Stimulated activated naive CD8-positive, alpha-beta T cell treated with anti-CD3 and anti-CD28 coated beads, Interleukin-15, Interleukin-2, amounts not matched to agents 100 ng/mL and 50 ng/mL, for 24 hours (primary cell): ENCODE data around the gene ATP2B2.

Experiments
- H3K27ac Mint-ChIP-seq: one replicate; pipeline ENCODE4 v1.8.0; 2021; ENCODE audit warnings: mild to moderate bottlenecking, mixed read lengths
- H3K27me3 Mint-ChIP-seq: one replicate; pipeline ENCODE4 v1.8.0; 2021; ENCODE audit warnings: mixed read lengths
- H3K36me3 Mint-ChIP-seq: one replicate; pipeline ENCODE4 v1.8.0; 2021; ENCODE audit warnings: low read depth, mixed read lengths
- H3K4me1 Mint-ChIP-seq: one replicate; pipeline ENCODE4 v1.8.0; 2021; ENCODE audit warnings: low read depth, mixed read lengths
- H3K4me3 Mint-ChIP-seq: one replicate; pipeline ENCODE4 v1.8.0; 2021; ENCODE audit warnings: mild to moderate bottlenecking, mixed read lengths
- H3K9me3 Mint-ChIP-seq: one replicate; pipeline ENCODE4 v1.8.0; 2021; ENCODE audit warnings: mixed read lengths

Gene ATP2B2

DNA sequence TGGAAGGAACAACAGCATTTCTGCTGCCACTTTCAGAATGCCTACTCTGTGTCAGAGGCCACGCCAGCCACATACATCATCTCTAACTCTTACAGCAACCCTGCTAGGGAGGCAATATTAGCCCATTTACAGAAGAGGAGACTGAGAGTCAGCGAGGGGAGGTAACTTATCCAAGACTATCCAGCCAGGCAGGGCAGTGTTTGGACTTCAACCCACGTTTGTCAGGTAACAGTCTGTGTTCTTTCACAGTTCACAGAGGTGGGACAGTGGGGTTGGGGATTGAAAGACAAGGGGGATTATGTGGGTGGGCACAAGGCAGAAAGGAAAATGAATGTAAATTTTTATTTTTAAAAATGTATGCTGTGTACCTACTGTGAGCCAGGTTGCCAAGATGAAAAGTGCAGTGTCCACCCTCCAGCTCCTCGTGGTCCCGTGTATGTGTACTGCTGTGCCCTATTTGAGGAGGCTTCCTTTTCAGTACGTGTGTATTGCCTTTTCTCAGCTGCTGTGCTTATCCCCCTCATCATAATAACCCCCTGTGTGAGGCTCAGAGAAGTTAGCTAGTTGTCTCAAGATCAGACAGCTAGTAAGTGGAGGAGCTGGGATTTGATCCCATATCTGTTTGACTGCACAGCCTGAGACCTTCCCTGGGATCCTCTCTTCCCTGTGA is 16.5 kb upstream of the ATP2B2 start:
- Mint-ChIP-seq H3K36me3 (no peaks in the 10 kb centered on the region), H3K27me3 (peaks cover 31% of the 10 kb centered on the region), H3K9me3 (no peaks in the 10 kb centered on the region), H3K4me3 (no peak overlapping the region), H3K4me1 (no peaks in the 10 kb centered on the region), H3K27ac (no peak overlapping the region)

DNA sequence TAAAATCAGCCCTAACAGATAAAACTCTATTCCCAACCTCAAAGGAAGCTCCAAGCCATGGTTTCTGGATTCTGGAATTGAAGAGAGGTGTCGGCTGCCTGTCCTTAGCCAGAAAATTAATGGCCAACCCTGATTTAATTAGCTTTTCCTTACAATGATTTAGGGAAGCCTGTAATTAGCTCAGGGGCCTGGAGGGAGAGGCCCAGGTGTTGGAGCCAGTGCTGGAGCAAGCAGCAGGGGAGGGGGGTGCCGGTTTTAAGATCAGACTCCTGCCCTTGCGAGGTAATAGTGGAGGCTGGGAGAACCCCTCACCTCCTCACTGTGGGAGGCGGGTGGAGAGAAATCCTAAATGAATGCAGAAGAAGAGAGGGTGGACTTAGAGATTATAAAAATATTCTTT is 14.7 kb upstream of the ATP2B2 start:
- H3K27me3 Mint-ChIP-seq, result peaks cover 23% of the 10 kb centered on the region
- no peak overlapping the region for H3K4me3 Mint-ChIP-seq
- H3K4me1 Mint-ChIP-seq, result no peaks in the 10 kb centered on the region
- no peak overlapping the region for H3K27ac Mint-ChIP-seq
- no peaks in the 10 kb centered on the region for H3K36me3 Mint-ChIP-seq
- H3K9me3 Mint-ChIP-seq, result no peaks in the 10 kb centered on the region

DNA sequence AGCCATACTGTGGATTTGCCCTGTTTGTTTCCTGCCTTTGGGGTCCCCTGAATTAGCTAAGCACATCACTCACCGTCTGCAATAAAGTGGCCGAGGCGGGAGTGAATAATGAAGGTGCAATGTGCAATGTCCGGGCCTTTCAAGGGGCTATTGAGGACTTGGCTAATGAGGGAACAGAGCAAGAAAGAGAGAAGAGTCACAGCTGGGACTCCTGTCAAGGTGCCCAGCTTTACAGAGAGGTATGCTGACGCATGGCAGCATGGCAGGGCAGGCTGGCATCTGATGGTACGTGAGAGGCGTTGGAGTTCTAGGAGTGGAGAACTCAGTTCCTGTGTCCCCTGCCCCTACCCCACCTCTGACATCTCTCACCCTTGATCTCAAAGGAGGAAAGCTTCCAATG is 13.8 kb upstream of the ATP2B2 start:
- H3K27ac Mint-ChIP-seq, result no peak overlapping the region
- peaks cover 16% of the 10 kb centered on the region for H3K27me3 Mint-ChIP-seq
- H3K9me3 Mint-ChIP-seq, result no peaks in the 10 kb centered on the region
- no peak overlapping the region for H3K4me3 Mint-ChIP-seq
- no peaks in the 10 kb centered on the region for H3K36me3 Mint-ChIP-seq
- no peaks in the 10 kb centered on the region for H3K4me1 Mint-ChIP-seq

DNA sequence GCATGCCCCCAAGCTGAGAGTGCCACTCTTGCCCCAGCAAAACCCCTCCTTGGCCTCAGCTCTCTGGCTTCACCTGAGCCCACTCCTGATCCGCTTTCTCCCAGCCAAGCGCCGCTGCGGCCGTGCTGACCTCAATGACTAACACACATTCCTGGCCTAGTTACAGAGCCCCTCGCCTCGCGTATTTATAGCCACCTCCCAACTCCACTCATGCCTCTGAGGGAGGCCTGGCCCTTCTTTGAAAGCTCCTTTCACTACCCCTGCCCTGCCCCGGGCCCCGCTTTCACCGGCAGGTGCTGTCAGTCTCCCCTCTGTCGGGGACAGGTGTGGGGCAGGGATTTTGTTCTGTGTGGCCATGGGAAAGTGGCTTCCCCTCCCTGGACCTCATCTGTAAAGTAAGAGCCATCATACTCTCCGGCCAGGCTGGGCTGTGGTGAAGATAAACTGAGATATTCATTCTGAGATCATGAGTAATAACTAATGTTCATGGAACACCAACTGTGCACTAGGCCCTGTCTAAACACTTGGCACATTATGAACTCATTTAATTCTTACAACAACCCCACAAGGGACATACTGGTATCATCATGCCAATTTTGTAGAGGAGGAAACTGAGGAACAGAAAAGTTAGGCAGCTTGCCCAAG is 13.2 kb upstream of the ATP2B2 start:
- Mint-ChIP-seq H3K27ac (no peak overlapping the region), H3K4me1 (no peaks in the 10 kb centered on the region), H3K27me3 (peaks cover 13% of the 10 kb centered on the region), H3K36me3 (no peaks in the 10 kb centered on the region), H3K4me3 (no peak overlapping the region), H3K9me3 (no peaks in the 10 kb centered on the region)

DNA sequence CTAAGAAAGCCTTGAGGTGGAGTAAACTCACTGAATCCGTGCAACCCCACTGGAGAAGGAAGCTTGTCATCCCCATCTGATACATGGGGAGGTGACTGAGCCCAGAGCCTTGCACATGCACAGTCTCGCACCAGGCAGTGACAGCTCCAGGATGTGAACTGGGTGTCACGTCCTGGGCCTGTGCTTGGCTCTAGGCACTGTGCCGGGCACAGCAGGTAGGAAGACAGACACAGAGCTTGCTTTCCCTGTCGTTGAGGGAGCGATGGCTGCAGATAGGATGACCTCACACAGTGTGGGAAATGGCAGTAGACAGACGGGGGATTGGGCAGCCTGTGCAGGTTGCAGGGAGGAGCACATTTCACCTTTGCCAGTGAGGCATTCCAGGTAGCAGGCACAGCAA is 12.2 kb upstream of the ATP2B2 start:
- H3K4me3 Mint-ChIP-seq, result no peak overlapping the region
- no peaks in the 10 kb centered on the region for H3K36me3 Mint-ChIP-seq
- H3K27me3 Mint-ChIP-seq, result peaks cover 4% of the 10 kb centered on the region
- no peaks in the 10 kb centered on the region for H3K9me3 Mint-ChIP-seq
- H3K27ac Mint-ChIP-seq, result no peak overlapping the region
- no peaks in the 10 kb centered on the region for H3K4me1 Mint-ChIP-seq

DNA sequence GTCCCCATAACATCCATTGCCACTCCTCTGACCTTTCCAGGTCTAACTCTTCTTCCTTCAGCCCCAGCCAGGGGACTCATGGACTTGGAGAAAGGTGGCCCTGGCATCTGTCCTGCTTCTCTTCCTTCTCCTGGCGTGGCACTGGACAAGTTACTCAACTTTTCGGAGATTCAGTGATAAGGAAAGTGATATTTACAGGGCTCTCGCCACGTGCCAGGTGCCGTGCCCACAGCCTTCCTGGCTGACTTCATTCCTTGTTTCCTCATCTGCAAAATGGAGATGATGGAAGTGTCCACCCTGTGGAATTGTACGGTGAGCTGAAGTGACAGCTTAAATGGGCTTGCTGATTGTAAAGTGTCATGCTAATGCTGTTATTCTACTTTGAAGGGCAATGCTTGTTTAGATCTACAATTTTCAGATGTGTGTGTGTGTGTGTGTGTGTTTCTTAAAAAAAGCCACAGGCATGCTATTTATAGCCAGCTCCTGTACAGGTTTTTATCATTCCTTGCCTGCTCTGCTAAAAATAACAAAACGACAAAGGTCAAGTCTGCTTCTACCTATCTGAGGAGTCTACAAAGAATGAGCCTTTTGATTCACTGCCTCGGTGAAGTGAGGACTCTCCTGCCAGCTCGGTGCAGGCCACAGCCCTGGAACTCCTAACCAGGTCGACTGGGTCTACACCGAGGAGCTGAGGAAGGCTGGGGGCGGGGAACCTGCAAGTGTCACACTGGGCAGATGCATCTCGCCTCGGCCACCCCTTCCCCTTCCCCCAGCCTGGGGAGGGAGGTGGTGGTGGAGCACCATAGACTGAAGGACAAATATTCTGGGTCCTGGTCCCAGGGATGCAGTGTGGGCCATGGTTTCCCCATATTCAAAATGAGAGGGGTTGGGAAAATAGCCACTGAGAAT is 11.4 kb upstream of the ATP2B2 start:
- no peaks in the 10 kb centered on the region for H3K36me3 Mint-ChIP-seq
- no peak overlapping the region for H3K4me3 Mint-ChIP-seq
- H3K27me3 Mint-ChIP-seq, result peaks cover 5% of the 10 kb centered on the region
- no peaks in the 10 kb centered on the region for H3K4me1 Mint-ChIP-seq
- H3K27ac Mint-ChIP-seq, result no peak overlapping the region
- no peaks in the 10 kb centered on the region for H3K9me3 Mint-ChIP-seq

DNA sequence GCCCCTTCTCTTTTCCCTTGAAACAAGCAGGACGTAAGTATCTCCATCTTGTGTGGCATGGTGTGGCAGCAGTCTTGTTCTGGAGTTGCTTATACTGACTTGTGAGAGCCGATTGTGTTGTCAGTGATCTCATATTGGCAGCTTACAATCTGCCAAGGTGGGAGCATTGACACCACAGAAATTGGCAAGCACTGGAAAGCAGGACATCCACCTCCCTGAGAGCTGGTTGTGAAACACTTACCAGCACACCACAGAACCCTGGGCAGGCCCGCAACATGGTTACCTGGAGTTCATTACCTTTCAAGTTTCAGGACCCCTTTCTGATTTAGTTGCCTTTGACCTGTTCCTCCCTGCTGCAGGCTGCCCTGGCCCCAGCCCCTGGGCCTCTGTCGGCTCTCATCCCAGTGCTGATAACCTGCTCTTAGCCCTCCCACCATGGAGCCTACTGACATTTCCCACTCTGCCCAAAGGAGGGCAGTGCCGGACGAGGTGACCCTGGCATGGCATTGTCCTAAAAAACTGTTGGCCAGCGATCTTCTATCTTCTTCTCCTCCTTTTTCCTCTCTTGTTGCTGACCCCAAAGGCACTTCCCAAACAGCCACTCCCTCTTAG is 10.6 kb upstream of the ATP2B2 start:
- Mint-ChIP-seq H3K4me3 (no peak overlapping the region), H3K27me3 (peaks cover 4% of the 10 kb centered on the region), H3K27ac (no peak overlapping the region), H3K4me1 (no peaks in the 10 kb centered on the region), H3K36me3 (no peaks in the 10 kb centered on the region), H3K9me3 (no peaks in the 10 kb centered on the region)

DNA sequence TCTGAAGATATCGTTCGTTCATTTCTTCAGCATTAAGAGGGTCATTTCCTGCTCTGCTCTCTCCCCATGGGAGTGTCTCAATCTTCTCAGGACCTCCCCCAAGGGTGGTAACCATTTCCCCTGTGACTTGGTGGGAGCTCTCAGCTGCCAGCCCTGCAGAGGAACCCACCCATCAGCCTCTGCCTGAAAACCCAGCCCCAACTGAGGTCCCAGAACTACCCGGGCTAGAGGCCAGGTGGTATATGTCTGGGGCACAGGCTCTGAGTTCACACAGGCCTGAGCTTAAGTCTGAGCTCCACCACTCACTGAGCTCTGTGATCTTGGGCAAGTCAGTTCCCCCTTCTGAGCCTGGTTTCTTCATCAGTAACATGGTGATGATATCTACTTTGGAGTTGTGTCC is 10.0 kb upstream of the ATP2B2 start:
- no peak overlapping the region for H3K4me3 Mint-ChIP-seq
- no peaks in the 10 kb centered on the region for H3K36me3 Mint-ChIP-seq
- no peaks in the 10 kb centered on the region for H3K9me3 Mint-ChIP-seq
- peaks cover 4% of the 10 kb centered on the region for H3K27me3 Mint-ChIP-seq
- no peaks in the 10 kb centered on the region for H3K4me1 Mint-ChIP-seq
- no peak overlapping the region for H3K27ac Mint-ChIP-seq

DNA sequence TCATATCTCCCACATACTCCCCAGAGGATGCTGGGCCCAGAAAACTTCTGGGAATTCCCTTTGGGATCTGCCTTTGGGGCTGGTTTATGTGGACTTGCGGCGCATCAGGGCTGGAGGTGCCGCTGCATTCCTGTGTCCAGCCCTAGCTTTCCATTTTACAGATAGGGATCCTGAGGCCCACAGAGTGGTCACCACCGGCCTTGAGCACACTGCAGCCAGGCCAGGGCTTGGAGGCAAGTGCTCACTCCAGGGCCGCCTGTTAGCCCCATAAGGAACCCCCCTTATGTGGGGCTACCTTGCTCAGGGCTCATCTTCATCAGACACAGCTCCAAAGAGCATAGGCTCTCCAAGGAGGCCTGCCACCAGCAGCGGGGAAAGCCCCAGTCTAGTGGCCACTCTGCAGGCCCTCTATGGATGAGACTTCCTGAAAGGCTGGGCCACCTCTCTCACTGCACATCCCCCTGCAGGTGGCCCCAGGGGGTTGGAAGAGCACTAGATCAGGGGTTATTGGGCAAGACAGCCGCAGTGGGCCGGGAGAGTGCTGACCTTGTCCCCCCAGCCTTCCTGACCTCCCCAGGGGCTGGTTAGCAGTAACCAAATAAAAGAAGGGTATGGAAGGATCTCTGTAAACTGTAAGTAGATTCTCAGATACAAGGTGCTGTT is 9.2 kb upstream of the ATP2B2 start:
- Mint-ChIP-seq H3K9me3 (no peaks in the 10 kb centered on the region), H3K27me3 (peaks cover 4% of the 10 kb centered on the region), H3K4me3 (no peak overlapping the region), H3K27ac (no peak overlapping the region), H3K4me1 (no peaks in the 10 kb centered on the region), H3K36me3 (no peaks in the 10 kb centered on the region)

DNA sequence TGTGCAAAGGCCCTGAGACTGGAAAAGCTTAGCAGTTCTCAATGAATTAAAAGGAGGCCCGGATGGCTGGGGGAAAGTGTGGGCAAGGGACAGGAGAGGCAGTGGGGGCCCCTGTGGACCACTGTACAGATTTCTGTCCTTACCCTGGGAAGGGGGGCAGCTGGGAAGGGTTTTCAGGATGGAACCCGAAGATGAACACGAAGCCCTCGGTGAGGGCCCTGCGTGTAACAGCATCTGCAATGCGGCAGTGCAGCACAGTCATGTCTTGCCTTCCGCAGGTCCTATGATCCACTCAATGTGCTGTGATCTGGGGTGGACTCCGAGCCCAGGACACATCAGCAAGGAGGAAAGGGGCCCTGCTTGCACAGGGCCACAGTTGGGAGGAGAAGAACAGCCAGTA is 7.9 kb upstream of the ATP2B2 start:
- no peaks in the 10 kb centered on the region for H3K9me3 Mint-ChIP-seq

DNA sequence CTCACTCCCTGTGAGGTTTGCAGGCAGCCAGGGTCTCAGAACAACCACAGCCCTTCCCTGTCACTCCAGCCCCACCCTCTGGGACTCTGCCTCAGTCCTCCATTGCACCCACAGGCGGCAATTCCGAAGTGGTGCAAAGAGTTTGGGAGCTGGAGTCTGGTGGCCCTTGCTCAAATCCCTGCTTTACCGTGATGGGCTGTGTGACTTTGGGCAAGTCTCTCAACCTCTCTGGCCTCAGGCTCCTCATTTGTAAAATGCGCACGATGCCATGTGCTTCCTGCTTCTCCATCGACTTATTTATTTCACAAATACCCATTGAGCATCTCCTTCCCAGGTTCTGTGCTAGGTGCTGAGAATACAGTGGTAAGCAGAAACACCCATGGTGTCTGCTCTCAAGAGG is 7.3 kb upstream of the ATP2B2 start:
- H3K27me3 Mint-ChIP-seq, result peaks cover 4% of the 10 kb centered on the region
- H3K27ac Mint-ChIP-seq, result no peak overlapping the region
- no peaks in the 10 kb centered on the region for H3K36me3 Mint-ChIP-seq
- H3K9me3 Mint-ChIP-seq, result no peaks in the 10 kb centered on the region
- H3K4me1 Mint-ChIP-seq, result no peaks in the 10 kb centered on the region
- no peak overlapping the region for H3K4me3 Mint-ChIP-seq

More for the DNA sequence above, 7.9 kb upstream of the ATP2B2 start:
- Mint-ChIP-seq H3K27me3 (peaks cover 4% of the 10 kb centered on the region), H3K4me3 (no peak overlapping the region), H3K27ac (no peak overlapping the region), H3K36me3 (no peaks in the 10 kb centered on the region), H3K4me1 (no peaks in the 10 kb centered on the region)

DNA sequence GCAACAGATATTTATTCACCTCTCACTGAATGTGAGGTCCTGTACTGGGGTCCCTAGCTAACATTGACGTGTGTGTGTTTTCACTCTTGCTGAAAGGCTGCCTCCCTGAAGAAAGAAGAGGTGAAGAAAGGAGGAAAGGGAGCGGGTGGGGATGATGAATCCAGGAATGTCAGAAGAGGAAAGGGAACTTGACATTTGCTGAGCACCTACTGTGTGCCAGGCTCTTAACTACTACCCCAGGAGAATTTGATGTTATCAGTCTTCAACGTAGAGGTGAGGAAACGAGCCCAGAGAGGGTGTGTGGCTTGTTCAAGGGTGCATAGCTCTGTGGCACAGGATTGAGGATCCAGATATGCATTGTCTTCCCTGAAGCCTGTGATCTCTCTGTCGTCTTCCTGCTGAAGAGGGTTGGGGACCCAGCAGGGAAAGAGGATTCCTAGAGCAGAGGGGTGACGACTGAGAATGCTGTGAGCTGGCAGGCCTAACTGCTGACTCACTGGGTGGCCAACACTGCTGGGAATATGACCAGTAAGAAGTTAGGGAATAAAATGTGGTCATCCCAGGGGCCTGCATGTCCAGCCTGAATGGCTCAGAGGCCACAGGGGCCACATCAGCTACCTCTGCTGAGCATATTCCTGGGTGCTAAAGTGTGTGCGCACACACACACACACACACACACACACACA is 6.6 kb upstream of the ATP2B2 start:
- no peak overlapping the region for H3K27ac Mint-ChIP-seq
- H3K27me3 Mint-ChIP-seq, result peaks cover 4% of the 10 kb centered on the region
- no peaks in the 10 kb centered on the region for H3K4me1 Mint-ChIP-seq
- no peaks in the 10 kb centered on the region for H3K9me3 Mint-ChIP-seq
- no peaks in the 10 kb centered on the region for H3K36me3 Mint-ChIP-seq
- H3K4me3 Mint-ChIP-seq, result no peak overlapping the region

DNA sequence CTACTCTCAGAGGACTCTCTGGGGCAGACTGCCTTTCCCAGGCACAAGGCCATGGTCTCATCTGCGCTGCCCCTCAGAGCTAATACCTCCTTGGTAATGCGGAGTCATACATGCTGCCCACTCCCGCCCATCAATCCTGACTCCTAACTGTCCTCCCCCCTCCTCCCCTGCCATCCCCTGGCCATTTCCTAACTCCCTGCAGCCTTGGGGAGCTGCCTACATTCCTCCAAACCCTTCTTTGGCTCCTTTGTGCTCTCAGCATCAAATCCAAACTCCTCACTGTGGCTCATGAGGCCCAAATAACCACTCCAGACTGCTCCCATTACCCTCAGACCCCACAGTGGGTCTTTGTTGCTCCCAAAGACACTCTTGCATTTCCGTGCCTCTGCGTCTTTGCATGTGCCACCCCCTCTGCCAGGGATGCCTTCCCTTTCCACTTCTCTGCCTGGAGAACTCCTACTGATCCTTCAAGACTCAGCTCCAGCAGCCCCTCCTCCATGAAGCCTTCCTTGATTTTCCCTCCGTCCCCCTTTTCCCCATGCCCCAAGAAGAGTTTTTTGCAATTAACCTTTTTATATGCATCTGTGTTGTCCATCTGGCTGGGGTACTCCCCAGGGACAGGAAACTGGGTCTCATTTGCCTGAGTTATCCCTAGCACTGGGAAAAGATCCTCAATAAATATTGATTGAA is 5.5 kb upstream of the ATP2B2 start:
- no peaks in the 10 kb centered on the region for H3K4me1 Mint-ChIP-seq
- no peaks in the 10 kb centered on the region for H3K36me3 Mint-ChIP-seq
- H3K27ac Mint-ChIP-seq, result no peak overlapping the region
- no peak overlapping the region for H3K4me3 Mint-ChIP-seq
- H3K27me3 Mint-ChIP-seq, result peaks cover 4% of the 10 kb centered on the region
- no peaks in the 10 kb centered on the region for H3K9me3 Mint-ChIP-seq
